Stimulated activated CD4-positive, alpha-beta T cell treated with anti-CD3 and anti-CD28 coated beads, Interleukin-1b, Interleukin-23, amount 100 ng/mL, for 48 hours (primary cell): ENCODE results near the gene LGR4.

Experiments used
- DNase-seq: peaks from one replicate; pipeline ENCODE4 v3.0.0-alpha.2; 2020

The LGR4 gene

DNA sequence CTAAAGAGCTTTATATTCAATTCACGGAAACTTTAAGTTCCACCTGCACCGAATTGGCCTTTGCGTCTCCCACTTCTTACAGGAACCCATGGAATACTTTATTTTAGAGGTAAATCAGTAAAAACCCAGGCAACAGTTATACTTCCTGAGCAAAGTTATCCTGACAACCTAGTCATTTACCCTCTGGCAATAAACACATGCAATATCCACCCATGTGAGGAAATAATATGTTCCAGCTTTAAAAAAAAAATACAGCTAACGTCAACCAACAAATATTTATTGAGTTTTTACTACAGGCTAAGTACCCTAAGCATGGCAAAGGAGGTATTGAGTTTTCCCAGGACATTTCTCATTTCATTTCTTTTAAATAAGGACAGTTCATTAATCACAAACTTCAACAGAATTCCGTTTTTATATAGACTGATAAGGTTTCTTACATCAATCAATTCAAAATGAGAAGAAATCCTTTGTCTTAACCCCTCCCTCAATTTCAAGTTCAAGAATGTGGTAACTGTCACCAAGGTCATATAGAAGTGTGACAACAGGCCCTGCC is 71.2 kb downstream of the LGR4 start:
- DNase-seq: no peak

GRCh38 chr11:27398400-27398770 is 74.2 kb downstream of the LGR4 start:
- DNase-seq: no peak

DNA sequence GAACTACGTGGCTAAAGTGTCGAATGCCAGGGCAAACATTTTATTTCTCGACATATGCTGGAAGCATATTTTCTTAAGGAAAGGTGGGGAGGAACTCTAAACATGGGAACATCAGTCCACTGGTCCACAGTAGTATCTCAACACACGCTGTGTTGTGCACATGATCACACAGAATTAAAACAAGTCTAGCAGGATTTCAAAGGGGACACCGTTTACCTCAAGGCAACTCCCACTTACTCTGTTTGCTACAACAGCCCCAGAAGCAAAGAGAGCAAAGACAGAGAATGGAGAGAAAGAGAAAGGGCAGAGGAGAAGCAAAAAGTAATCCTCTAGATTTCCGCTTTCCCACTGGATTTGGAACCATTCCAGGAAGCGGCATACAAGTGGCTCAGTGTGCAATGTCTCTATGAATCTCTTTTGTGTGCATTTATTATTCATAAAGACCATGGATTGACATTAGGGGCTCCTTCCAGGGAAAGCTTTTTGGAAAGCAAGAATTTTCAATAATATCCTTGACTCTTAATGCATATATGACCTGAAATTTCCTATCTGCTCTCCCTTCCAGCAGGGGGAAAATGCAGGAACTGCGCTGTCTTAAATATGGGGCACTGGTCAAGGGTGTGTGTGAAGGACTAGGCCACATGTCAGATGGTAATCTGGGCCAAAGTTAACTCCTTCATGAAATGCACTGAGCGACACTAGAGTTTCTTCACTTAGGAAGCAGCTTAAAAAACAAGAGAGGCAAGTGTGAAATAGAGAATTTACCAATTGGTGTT is 74.8 kb downstream of the LGR4 start:
- no peak for DNase-seq

- DNase-seq: no peak
Measured at GRCh38 chr11:27396259-27396839, 76.2 kb downstream of the LGR4 start.

DNA sequence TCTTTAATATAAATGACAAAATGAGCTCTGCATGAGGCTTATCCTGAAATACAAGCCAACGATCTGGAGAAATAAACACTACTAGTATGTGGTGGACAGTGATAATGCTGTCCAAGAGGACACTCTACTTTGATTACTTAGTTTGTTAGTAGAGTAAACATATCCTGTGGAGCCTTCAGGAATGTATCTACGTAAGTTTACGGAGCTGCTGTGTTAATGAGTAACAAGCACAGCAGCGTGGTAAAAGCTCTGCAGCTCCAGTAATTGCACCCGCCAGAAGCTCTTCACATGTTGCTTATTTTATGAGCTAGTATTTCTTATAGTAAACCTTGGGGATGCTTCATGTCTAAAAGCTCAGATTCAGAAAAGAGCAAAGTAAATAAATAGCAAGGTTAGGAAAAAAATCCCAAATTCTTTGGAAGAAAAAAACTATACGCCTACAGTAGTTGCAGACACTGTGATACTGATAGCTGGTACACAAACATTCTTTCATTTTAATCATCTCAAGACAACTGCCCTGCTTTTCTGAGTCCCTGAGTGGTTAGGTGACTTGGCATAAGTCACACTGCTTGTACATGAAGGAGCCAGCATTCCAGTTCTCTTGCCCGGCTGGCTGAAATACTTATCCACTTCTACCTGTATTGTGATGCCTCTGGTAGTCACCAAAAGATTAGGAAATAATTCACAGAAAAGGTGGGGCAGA is 76.9 kb downstream of the LGR4 start:
- no peak for DNase-seq

DNA sequence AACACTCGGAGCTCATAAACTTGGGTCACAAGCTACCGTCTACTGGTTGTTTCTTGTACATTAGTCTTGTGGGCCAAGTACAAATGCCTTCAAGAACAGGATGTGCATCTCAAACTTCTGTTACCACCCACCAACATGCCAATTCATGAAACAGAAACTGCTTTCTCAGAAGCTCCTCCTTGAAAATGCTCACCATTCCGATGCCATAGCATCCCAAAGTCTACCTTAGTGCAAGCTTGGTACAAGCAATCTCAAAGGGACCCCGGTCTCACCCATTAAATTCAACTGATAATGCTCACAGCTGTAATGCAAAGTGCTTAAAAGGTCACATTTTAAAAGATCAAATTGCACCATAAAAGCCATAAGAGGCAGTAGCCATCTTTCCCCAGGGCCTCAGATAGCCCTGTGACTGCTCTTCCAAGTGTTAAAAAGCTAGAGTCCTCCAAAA is 77.8 kb downstream of the LGR4 start:
- DNase-seq: no peak

DNA sequence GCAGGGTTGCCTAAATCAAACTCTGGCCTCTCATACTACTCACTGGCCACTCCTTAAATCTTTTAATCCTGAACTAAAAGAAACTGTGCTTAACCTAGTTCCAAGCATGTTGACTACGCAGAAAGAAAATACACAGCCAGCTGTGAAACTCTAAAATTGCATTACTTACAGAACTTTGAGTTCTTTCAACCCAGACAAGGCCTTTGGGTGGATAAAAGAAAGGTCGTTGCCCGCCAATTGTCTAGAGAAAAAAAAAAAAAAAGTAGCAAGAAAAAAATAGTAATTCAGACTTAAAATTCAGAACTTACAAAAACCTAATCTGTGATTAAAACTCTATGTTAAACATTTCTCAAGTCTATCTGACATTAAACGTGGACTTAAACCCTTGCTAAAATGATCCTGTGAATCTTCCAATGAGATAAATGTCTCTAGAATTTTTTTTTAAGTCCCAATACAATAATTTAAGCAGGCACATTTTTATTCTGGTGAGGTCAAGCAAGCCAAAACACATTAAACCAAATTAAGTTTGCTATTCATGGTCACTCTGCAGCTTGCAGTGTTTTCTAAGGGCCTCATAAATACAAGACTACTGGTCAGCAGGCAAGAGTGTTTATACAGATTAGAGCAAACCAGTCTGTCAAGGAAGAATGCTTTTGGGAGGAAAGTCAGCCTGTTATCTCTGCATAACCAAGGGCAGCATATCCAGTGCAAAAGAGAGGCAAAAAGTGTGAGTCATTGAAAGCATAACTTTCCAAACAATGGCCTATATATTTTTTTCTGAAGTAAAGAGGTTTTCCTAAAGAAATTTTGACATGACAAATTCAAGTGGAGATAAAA is 80.1 kb downstream of the LGR4 start:
- no peak for DNase-seq

GRCh38 chr11:27391331-27392015 is 81.1 kb downstream of the LGR4 start:
- DNase-seq: no peak

DNA sequence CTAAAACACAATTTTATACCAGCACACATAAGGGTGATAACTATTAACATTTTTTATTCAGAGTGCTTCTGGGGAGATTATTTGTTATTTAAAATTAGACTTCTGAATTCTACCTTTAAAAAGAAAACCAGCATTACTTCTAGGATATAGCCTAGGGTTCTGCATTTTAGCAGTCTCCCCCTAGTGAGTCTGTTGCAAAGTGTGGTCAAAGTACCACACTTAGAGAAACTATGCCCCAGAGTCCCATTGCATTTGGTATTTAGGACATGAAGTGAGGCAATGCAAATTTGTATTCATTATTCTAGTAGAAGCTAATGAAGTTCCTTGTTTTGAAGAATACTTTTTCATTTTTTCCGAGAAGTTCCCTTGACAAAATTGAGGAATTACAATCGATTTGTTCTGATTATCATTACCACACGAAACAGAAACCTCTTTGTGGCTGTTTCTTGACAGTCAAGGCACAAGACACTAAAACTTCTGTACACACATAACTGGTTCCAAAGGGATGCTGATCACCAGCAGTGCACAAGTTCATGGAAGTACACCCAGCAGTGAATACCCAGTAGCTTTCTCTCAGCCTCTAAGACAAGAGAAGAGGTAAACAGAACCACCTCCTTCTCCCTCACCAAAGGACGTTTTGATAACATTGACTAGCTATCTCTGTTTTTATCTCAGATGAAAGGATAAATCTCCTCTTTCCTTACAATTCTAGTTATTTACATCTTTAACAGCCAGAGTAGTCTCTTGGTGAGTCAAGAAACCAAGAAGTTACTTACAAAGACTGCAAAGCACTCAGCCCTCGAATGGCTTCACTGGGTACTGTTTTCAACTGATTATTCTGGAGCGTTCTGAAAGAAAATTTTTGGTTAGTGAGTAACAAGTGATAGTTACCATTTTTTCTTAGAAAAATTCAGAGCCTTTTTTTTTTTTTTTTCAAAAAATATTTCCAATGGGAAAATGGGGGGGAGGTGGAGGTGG is 82.0 kb downstream of the LGR4 start:
- no peak for DNase-seq

- DNase-seq: no peak
Measured at GRCh38 chr11:27388869-27389268, 83.7 kb downstream of the LGR4 start.

GRCh38 chr11:27388001-27388400 is 84.6 kb downstream of the LGR4 start:
- no peak for DNase-seq

DNA sequence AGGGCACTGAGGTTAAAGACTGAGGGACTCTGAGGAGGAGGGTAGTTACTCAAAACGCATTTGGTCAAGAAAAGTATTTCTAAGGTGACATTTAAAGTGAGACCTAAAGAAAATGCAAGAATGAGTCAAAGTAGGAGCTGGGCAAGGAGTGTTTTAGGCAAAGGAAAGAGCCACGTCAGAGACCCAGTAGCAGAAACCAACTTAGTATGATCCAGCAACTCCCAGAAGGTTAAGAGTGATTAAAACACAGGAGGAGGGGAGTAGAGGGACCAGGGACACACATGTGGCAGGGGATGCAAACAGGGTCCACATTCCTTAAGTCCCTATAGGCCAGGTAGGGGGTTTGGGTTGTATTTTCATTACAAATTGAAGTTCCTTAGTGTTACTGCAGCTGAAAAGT is 85.2 kb downstream of the LGR4 start:
- DNase-seq: no peak

GRCh38 chr11:27386181-27386845 is 86.3 kb downstream of the LGR4 start:
- no peak for DNase-seq

GRCh38 chr11:27385245-27385644 is 87.3 kb downstream of the LGR4 start:
- no peak for DNase-seq

- DNase-seq: no peak
Measured at GRCh38 chr11:27384227-27384626, 88.4 kb downstream of the LGR4 start.

- no peak for DNase-seq
Measured at GRCh38 chr11:27383645-27384044, 88.9 kb downstream of the LGR4 start.

- no peak for DNase-seq
Measured at GRCh38 chr11:27381238-27381666, 91.3 kb downstream of the LGR4 start.

- no peak for DNase-seq
Measured at GRCh38 chr11:27380771-27381170, 91.8 kb downstream of the LGR4 start.

- DNase-seq: no peak
Measured at GRCh38 chr11:27379449-27379848, 93.1 kb downstream of the LGR4 start.

DNA sequence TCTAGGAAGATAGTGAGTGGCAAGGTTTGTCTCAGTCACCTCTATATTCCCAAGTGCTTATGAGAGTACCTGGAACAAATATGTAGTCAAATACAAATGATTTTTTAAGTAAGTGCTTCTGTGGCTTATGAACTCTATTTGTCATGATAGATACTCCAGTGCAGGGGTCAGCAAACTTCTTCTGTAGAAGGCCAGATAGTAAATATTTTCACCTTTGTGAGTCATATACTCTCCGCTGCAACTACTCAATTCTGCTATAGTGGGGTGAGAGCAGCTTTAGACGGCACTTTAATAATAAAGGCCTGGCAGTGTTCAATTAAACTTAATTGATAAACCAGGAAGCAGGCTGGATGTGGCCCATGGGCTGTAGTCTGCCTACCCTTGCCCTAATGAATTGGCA is 97.2 kb downstream of the LGR4 start:
- DNase-seq: no peak
